ENCODE data around the gene NHERF2.

- TF ChIP-seq ZNF3 (CRISPR knock-in tag; IDR thresholded peaks at IDR 0.05) (no peak), U2AF1 (optimal IDR thresholded peaks at IDR 0.05; ENCODE audit: low read depth, low read length) (no peak), GATAD2A (IDR thresholded peaks at IDR 0.05) (no peak), MLLT1 (IDR thresholded peaks at IDR 0.05) (no peak), SMAD4 (CRISPR knock-in tag; conservative IDR thresholded peaks at IDR 0.05) (no peak), ESRRA (IDR thresholded peaks at IDR 0.05; ENCODE audit: borderline replicate concordance, low read depth) (no peak)
These were observed 57.4 kb downstream of the NHERF2 start for GRCh38 chr16:2083876-2084780.

Data from K562 (cell line).